ENCODE data around the gene ATG7.

DNA sequence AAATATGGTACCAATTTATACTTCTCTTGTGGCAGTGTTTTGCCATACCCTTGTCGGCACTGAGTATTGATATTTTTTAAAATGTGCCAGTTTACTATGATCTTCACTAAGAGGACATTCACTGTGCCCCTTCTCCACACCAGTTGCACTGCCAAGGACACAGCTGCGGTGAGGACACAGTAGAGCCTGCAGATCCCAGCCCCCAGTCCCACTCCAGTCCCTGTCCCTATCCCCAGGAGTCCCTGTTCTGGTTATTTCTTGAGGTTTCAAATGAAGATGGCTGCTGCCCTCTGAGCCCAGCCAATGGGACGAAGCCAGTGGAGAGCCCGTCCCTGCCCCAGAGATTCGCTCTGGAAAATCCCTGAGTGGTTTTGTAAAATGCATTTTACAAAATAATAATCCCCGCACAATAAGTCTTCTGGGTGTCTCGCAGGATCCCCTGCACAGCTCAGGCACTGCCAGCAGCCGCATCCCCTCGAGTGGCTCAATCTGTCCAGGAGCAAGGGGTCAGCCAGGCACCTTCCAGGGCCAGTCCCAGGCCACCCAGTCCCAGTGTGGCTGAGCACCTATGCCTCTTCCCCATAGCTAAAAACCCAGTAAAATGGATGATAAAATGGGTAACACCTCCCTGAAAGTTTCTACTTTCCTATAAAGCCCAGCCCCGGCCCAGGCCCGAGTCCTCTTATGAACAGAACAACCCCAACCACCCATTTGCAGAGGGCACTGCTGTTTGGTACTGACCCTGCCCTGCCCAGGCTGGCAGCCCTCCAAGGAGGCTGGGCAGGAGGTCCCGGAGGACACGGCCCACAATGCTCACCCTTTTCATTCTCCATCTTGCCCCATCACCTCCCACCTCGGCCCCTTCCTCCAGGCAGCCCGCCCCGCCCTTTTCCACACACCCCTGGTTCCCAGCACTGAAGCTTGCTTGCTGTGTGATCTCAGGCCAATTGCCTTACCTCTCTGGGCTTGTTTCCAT lies 280.4 kb downstream of the ATG7 start:
- TF ChIP-seq, protein P1, sequence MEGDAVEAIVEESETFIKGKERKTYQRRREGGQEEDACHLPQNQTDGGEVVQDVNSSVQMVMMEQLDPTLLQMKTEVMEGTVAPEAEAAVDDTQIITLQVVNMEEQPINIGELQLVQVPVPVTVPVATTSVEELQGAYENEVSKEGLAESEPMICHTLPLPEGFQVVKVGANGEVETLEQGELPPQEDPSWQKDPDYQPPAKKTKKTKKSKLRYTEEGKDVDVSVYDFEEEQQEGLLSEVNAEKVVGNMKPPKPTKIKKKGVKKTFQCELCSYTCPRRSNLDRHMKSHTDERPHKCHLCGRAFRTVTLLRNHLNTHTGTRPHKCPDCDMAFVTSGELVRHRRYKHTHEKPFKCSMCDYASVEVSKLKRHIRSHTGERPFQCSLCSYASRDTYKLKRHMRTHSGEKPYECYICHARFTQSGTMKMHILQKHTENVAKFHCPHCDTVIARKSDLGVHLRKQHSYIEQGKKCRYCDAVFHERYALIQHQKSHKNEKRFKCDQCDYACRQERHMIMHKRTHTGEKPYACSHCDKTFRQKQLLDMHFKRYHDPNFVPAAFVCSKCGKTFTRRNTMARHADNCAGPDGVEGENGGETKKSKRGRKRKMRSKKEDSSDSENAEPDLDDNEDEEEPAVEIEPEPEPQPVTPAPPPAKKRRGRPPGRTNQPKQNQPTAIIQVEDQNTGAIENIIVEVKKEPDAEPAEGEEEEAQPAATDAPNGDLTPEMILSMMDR (IDR thresholded peaks at IDR 0.05): no peak
- TF ChIP-seq, protein P2, sequence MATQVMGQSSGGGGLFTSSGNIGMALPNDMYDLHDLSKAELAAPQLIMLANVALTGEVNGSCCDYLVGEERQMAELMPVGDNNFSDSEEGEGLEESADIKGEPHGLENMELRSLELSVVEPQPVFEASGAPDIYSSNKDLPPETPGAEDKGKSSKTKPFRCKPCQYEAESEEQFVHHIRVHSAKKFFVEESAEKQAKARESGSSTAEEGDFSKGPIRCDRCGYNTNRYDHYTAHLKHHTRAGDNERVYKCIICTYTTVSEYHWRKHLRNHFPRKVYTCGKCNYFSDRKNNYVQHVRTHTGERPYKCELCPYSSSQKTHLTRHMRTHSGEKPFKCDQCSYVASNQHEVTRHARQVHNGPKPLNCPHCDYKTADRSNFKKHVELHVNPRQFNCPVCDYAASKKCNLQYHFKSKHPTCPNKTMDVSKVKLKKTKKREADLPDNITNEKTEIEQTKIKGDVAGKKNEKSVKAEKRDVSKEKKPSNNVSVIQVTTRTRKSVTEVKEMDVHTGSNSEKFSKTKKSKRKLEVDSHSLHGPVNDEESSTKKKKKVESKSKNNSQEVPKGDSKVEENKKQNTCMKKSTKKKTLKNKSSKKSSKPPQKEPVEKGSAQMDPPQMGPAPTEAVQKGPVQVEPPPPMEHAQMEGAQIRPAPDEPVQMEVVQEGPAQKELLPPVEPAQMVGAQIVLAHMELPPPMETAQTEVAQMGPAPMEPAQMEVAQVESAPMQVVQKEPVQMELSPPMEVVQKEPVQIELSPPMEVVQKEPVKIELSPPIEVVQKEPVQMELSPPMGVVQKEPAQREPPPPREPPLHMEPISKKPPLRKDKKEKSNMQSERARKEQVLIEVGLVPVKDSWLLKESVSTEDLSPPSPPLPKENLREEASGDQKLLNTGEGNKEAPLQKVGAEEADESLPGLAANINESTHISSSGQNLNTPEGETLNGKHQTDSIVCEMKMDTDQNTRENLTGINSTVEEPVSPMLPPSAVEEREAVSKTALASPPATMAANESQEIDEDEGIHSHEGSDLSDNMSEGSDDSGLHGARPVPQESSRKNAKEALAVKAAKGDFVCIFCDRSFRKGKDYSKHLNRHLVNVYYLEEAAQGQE (IDR thresholded peaks at IDR 0.05; ENCODE audit: insufficient read depth in 1 of 2, low read depth in 2 of 2, low read length in 1 of 2): no peak
